ENCODE measurements around the gene PCYT2.

PCYT2 gene

GRCh38 chr17:81941484-81942166 lies 30.4 kb upstream of the PCYT2 start:
- in situ Hi-C loops (cut with HindIII; ENCODE audit: low sequenced_read_pairs): no loop called here
- DNase-seq (ENCODE audit: low read depth, low spot score): no peak
- no peak overlapping the region for H3K4me3 ChIP-seq (ENCODE audit: low read depth, low read length)
- TF ChIP-seq, protein P1, sequence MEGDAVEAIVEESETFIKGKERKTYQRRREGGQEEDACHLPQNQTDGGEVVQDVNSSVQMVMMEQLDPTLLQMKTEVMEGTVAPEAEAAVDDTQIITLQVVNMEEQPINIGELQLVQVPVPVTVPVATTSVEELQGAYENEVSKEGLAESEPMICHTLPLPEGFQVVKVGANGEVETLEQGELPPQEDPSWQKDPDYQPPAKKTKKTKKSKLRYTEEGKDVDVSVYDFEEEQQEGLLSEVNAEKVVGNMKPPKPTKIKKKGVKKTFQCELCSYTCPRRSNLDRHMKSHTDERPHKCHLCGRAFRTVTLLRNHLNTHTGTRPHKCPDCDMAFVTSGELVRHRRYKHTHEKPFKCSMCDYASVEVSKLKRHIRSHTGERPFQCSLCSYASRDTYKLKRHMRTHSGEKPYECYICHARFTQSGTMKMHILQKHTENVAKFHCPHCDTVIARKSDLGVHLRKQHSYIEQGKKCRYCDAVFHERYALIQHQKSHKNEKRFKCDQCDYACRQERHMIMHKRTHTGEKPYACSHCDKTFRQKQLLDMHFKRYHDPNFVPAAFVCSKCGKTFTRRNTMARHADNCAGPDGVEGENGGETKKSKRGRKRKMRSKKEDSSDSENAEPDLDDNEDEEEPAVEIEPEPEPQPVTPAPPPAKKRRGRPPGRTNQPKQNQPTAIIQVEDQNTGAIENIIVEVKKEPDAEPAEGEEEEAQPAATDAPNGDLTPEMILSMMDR (IDR thresholded peaks at IDR 0.05; ENCODE audit: low read depth, low read length): no peak

- no peak overlapping the region for H3K4me3 ChIP-seq (ENCODE audit: low read depth, low read length)
- DNase-seq (ENCODE audit: low read depth, low spot score): no peak
- TF ChIP-seq, protein P1 (IDR thresholded peaks at IDR 0.05; ENCODE audit: low read depth, low read length): no peak
- in situ Hi-C loops (cut with HindIII; ENCODE audit: low sequenced_read_pairs): no loop called here
Measured at GRCh38 chr17:81940538-81941483, 29.6 kb upstream of the PCYT2 start.

DNA sequence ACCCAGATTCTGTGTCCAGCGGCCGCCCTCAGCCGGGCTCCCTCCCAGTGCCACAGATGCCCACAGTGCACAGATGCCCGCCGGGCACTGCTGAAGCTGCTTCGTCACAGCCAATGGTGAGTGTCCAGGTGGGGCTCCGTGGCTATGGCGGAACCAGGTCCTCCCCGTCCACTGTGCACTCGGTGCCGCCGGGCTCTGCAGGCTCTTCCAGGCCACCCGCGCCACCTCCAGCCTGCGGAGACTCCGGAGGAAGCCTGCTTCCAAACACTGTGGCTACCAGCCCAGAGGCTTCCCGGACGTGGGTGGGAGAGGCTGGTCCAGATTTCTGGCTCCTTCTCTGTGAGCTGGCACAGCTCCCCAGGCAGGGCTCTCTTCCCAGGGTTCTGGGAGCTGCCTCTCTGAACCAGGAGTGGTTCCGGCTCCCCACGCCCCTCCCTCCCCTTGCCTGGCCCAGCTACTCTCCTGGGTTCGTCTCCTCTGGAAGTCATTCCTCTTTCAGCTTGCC lies 28.7 kb upstream of the PCYT2 start:
- TF ChIP-seq, protein P1 (IDR thresholded peaks at IDR 0.05; ENCODE audit: low read depth, low read length): no peak
- no peak for DNase-seq (ENCODE audit: low read depth, low spot score)
- in situ Hi-C loops (cut with HindIII; ENCODE audit: low sequenced_read_pairs): no loop called here
- no peak overlapping the region for H3K4me3 ChIP-seq (ENCODE audit: low read depth, low read length)

GRCh38 chr17:81939218-81939617 lies 28.0 kb upstream of the PCYT2 start:
- no peak for DNase-seq (ENCODE audit: low read depth, low spot score)
- no peak overlapping the region for H3K4me3 ChIP-seq (ENCODE audit: low read depth, low read length)
- TF ChIP-seq, protein P1 (IDR thresholded peaks at IDR 0.05; ENCODE audit: low read depth, low read length): no peak
- in situ Hi-C loops (cut with HindIII; ENCODE audit: low sequenced_read_pairs): no loop called here

DNA sequence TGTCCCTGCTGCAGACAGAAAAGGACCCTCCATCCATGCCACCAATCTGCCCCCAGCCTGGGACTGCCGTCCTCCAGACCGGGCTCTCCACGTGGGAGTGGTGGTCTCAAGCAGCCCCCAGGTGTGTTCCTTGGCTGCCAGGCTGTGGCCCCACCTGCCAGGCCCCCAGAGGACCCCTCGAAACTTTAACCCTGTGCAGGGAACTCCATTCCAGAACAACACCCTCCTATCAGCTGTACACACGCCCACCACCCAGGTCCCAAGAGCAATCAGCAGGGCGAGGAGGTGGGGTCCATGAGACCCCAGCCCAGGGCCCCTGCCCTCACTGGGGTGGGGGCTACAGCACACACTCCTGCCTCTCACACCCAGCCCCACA lies 24.5 kb upstream of the PCYT2 start:
- in situ Hi-C loops (cut with HindIII; ENCODE audit: low sequenced_read_pairs): no loop called here
- TF ChIP-seq, protein P1 (IDR thresholded peaks at IDR 0.05; ENCODE audit: low read depth, low read length): no peak
- peak overlapping the region; percentile 29 for H3K4me3 ChIP-seq (ENCODE audit: low read depth, low read length)
- DNase-seq (ENCODE audit: low read depth, low spot score): no peak

GRCh38 chr17:81934850-81935708 lies 23.9 kb upstream of the PCYT2 start:
- no peak overlapping the region for H3K4me3 ChIP-seq (ENCODE audit: low read depth, low read length)
- in situ Hi-C loops (cut with HindIII; ENCODE audit: low sequenced_read_pairs): no loop called here
- TF ChIP-seq, protein P1 (IDR thresholded peaks at IDR 0.05; ENCODE audit: low read depth, low read length): no peak
- no peak for DNase-seq (ENCODE audit: low read depth, low spot score)

Measured in astrocyte of the spinal cord (primary cell).